ENCODE results near the gene NTN1.

Gene NTN1

DNA sequence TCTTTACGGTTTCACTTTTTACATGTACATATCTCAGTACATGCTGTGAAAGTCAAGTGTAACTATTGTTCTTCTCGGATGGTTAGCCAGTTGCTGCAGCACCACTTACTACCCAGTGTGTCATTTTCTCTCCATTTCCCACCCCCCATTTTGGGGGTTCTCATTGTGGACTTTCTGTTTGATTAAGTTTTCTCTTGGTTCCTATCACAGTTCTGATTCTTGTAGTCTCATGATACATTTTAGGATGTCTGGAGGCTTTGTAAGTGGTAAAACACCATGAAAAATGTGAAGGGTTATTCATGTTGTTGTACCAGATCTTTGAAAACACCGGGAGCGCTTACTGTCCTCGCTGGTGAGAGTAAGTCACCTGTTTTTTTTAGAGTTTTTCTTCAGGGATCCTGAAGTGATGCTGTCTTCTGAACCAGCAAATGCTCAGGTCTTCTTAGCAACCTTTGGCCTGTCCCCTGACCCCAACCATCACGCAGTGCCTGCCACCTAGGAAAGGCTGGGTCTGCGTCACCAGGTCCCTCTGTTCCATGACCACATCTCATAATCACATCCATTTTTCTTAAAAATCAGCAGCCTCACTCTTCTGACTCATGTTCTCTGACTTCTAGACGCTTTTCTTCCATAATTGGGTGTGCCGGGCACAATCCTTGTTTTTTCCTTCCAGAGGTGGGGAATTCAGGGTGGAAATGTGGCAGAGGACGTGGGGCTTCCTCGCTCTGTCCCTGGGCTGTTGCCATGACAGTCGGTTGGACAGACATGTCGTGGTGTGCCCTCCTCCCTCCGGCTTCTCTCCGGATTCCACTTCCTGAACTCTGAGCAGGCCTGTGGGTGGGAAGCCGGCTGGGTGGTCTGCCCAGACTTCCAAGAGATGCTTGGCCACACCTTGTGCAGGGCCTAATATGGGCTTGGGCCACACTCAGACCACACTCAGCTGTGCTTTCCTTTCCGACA, 102.6 kb downstream of the NTN1 start:
- FAIRE-seq (no peak), DNase-seq (ENCODE audit: insufficient read length, low spot score) (no peak)
- TF ChIP-seq, protein P1, sequence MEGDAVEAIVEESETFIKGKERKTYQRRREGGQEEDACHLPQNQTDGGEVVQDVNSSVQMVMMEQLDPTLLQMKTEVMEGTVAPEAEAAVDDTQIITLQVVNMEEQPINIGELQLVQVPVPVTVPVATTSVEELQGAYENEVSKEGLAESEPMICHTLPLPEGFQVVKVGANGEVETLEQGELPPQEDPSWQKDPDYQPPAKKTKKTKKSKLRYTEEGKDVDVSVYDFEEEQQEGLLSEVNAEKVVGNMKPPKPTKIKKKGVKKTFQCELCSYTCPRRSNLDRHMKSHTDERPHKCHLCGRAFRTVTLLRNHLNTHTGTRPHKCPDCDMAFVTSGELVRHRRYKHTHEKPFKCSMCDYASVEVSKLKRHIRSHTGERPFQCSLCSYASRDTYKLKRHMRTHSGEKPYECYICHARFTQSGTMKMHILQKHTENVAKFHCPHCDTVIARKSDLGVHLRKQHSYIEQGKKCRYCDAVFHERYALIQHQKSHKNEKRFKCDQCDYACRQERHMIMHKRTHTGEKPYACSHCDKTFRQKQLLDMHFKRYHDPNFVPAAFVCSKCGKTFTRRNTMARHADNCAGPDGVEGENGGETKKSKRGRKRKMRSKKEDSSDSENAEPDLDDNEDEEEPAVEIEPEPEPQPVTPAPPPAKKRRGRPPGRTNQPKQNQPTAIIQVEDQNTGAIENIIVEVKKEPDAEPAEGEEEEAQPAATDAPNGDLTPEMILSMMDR (IDR thresholded peaks at IDR 0.05; ENCODE audit: insufficient read depth, missing control alignments): no peak

DNA sequence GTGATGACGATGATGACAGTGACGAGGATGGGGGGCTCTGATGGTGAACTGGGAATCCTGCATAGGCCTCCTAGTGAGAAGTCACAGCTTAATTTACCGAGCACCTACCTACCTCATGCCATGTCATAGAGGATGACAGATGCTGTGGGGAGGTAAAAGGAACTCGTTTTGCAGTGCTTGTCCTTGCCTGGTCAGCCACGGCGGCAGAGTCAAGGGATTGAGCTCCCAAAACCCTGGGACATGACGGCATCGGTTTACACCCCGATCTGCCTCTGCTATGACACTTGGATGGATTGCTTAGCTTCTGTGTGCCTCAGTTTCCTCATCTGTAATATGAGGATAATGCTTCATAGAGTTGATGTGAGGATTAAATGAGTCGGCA, 103.2 kb downstream of the NTN1 start:
- TF ChIP-seq, protein P1 (IDR thresholded peaks at IDR 0.05; ENCODE audit: insufficient read depth, missing control alignments): no peak
- DNase-seq (ENCODE audit: insufficient read length, low spot score) (no peak), FAIRE-seq (no peak)

DNA sequence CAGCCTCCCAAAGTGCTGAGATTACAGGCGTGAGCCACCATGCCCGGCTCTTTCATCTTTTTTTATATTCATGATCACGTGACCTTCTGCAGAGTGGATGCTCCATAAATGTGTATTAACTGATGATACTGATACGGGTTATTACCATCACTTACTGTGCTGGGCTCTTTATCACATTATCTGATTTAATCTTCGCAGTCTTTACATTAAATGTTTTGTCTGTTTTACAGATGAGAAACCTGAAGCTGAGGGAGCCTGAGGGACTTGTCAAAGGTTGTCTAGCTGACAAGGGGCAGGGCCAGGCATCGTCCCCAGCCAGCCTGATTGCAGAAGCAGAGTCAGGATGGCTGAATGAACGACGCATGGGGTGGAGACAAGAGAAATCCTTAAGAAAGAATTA, 104.4 kb downstream of the NTN1 start:
- DNase-seq (ENCODE audit: insufficient read length, low spot score) (no peak), FAIRE-seq (no peak)
- TF ChIP-seq, protein P1 (IDR thresholded peaks at IDR 0.05; ENCODE audit: insufficient read depth, missing control alignments): no peak

DNA sequence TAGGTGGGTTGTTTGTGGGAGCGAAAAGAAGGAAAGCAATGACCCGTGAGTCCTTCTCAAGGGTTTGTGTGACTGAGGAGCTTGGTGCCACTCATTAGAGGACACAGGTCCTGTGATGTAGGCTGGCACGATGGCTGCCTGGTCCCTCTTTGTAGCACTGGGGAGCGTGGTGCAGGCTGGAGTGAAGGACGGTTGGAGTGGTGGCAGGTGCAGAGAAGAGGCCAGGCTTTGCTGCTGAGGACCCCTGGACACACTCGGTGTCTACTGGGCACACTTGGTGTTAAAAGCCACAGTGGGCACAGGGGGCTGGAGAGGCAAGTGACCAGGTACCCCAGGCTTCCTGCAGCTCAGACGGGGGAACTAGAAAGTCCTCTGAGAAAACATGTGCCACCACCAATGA, 106.0 kb downstream of the NTN1 start:
- no peak for FAIRE-seq
- TF ChIP-seq, protein P1 (IDR thresholded peaks at IDR 0.05; ENCODE audit: insufficient read depth, missing control alignments): no peak
- DNase-seq (ENCODE audit: insufficient read length, low spot score): no peak

DNA sequence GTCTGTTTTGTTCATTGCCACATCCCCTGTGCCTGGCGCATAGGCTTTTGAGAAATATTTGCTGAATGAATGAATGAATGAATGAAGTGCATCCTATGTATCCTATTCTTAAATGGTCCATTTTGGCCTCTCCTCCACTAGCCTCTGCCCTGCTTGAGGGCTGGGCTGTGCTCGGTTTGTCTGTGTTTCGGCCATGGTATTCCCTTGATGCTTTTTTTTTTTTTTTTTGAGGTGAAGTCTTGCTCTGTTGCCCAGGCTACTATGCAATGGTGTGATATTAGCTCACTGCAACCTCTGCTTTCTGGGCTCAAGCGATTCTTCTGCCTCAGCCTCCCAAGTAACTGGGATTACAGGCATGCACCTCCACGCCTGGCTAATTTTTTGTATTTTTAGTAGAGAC, 110.1 kb downstream of the NTN1 start:
- TF ChIP-seq, protein P1 (IDR thresholded peaks at IDR 0.05; ENCODE audit: insufficient read depth, missing control alignments): no peak
- DNase-seq (ENCODE audit: insufficient read length, low spot score) (no peak), FAIRE-seq (no peak)

DNA sequence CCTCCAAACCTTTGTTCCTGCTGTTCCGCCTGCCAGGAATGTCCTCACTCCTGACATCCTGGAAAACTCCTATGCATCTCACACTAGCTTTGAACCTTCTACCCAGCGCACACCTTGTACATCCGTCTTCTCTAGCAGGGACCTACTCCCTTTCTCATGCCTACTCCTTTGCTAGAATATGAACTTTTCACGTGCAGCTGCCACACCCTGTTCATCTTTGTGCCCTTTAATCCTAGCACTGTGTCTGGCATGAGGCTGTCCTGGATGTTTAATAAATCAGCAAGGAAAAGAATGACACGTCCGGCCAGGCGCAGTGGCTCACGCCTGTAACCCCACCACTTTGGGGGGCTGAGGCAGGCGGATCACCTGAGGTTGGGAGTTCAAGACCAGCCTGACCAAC, 111.0 kb downstream of the NTN1 start:
- TF ChIP-seq, protein P1 (IDR thresholded peaks at IDR 0.05; ENCODE audit: insufficient read depth, missing control alignments): no peak
- FAIRE-seq (no peak), DNase-seq (ENCODE audit: insufficient read length, low spot score) (no peak)

DNA sequence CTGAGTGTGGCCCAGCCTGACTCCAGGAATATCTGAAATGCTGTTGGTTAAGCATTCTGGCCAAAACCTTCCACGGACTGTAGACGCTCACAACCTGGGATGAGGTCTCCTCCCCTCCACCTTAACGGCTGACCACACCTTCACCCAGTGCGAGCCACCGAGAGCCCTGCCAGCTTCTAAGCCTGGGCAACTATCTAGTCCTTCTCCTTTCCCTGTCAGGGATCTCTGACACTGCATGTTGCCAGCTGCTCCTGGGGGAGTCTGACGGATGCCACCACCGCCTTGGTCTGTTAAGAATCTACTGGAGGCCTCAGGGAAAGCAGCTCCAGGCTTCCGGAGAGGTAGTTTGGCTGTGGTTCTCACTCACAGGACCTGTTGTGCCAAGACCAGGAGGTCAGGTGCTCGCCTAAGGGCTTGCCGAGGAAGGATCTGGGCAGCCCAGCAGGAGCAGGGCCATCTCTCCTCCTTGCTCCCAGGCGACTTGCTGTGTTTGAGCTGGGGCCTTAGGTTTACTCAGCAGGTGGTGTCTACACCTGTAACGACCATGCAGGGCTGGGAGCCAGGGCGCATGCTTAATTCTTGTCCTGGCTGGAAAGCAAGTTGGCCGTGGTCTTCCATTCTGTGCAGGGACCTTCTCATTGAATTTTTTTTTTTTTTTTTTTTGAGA, 111.8 kb downstream of the NTN1 start:
- DNase-seq (ENCODE audit: insufficient read length, low spot score): no peak
- TF ChIP-seq, protein P1 (IDR thresholded peaks at IDR 0.05; ENCODE audit: insufficient read depth, missing control alignments): no peak
- FAIRE-seq: no peak
